Measurements from ENCODE around the gene SSBP3.

GRCh38 chr1:54302951-54303843 is 103.0 kb downstream of the SSBP3 start:
- no peak for TF ChIP-seq POLR2A (IDR thresholded peaks at IDR 0.05; ENCODE audit: low read depth)
- TF ChIP-seq POLR2AphosphoS5 (IDR thresholded peaks at IDR 0.05): no peak
- TF ChIP-seq, protein P1, sequence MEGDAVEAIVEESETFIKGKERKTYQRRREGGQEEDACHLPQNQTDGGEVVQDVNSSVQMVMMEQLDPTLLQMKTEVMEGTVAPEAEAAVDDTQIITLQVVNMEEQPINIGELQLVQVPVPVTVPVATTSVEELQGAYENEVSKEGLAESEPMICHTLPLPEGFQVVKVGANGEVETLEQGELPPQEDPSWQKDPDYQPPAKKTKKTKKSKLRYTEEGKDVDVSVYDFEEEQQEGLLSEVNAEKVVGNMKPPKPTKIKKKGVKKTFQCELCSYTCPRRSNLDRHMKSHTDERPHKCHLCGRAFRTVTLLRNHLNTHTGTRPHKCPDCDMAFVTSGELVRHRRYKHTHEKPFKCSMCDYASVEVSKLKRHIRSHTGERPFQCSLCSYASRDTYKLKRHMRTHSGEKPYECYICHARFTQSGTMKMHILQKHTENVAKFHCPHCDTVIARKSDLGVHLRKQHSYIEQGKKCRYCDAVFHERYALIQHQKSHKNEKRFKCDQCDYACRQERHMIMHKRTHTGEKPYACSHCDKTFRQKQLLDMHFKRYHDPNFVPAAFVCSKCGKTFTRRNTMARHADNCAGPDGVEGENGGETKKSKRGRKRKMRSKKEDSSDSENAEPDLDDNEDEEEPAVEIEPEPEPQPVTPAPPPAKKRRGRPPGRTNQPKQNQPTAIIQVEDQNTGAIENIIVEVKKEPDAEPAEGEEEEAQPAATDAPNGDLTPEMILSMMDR (IDR thresholded peaks at IDR 0.05): no peak
